HG03108 (cell line): ENCODE data around the gene ANKS3.

Source experiments
- ATAC-seq: cut with Tn5 transposase; IDR thresholded peaks from one replicate; pipeline ENCODE4 v1.9.1; 2021; ENCODE audit warnings: moderate library complexity; ENCODE audit not compliant: unreplicated experiment

ANKS3 gene

DNA sequence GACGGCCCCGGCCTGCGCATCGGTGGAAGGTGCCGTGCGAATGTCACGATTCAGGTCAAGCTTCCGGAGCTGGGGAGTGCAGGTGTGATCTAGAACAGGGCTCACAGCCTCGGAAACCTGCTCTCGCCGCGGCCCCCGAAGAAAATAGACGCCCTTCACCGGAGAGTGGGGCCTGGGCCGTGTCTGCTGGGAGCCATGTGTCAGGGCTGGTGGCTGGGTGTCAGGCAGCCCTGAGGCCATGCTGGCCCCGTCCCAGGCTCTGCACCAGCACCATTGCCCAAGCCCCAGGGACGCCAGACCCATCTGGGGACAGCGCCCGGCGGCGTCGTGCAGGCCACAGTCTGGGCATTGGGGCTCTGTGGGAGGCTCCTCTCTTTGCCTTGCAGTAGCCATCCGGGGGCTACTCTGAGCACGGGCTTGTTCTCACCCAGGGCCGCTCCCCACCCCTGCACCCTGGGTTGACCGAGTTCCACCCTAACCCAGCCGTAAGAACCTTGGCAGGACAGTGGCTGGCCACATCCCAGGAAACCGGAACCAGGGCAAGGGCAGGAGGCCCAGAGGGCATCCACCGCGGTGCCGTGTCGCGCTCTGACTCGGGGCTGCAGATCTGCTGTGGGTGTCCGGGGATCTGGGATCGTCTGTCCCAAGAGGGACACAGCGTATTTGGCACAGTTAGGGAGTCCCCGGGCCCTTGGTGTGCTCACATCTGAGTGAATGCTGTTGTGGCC, 46.0 kb downstream of the ANKS3 start:
- ATAC-seq: no peak

DNA sequence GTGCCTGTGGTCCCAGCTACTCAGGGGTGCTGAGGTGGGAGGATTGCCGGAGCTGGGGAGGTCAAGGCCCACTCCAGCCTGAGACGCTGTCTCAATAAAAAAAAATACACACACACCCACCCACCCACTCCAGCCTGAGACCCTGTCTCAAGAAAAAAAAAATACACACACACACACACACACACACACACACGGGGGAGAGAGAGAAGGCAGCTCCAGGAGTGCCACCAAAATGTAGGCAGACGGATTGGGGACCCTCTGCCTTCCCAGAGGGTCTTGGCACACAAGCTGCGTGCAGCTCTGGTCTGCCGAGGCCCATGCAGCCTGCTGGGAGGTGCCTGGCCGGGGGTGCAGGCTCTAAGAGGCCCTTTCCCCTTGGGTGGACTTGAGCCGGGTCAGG, 46.7 kb downstream of the ANKS3 start:
- ATAC-seq: no peak

DNA sequence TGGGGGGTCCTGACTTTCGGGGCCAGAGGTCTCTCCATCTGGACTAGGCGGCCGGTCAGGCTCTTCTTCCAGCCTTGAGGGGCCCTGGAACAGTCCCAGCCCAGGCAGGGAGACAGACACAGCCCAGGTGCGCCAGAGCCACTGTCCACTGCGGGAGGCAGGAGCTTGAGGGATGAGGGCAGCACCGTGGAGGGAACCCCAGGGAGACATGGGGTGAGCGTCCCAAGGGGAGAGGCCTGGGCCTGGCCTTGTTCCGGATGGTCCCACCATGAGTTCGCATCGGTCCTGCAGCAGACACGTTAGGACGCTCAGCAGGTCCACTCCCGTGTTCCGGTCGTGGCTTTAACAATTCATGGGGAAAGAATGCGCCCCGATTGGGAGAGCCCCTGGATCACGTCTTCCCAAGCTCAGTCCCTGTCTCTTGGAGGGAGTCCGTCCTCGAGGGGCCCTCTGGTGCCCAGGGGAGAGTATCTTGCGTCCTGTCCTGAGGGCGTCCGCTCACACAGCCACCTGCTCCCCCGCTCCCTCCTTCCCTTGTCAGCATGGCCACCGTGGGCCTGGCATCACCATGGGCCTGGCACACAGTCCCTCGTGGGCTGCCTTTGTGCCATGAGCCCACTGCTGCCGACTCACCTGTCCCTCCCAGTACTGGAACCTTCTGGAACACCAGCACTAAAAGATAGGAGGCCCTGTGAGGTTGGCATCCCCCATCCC, 47.4 kb downstream of the ANKS3 start:
- no peak for ATAC-seq

DNA sequence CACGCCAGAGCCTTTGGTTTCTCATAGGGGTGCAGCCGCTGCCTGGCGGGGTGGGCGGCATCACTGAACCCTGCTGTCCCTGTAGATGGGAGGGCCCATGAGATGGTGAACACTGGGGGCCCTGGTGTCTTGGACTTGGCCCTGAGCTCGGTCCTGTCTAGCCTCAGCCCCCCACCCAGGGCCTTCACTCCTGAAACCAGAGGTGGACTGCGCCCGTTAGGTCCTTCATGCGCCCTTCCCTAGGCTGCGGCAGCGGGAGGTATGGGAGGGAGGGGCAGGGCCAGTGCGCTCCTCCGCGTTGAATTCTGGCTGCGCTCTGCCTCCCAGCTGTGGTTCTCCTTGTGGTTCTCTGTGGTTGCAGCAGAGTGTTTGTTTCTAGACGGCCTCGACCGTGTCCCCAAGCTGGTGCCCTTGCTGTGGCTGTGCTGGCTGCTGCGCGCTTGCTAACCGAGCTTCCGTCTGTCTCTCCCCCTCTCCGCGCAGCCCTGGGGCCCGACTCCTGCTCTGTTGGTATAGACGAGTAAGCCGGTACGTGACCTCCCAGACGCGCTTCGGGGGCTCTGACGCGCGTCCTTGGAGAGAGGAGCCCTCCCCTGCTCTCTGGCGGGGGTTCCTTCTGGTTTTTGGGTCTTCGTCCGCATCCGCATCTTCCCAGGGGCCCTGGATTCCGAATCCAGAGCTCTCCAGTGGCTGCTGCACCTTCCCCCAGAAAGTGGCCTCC, 48.1 kb downstream of the ANKS3 start:
- no peak for ATAC-seq

DNA sequence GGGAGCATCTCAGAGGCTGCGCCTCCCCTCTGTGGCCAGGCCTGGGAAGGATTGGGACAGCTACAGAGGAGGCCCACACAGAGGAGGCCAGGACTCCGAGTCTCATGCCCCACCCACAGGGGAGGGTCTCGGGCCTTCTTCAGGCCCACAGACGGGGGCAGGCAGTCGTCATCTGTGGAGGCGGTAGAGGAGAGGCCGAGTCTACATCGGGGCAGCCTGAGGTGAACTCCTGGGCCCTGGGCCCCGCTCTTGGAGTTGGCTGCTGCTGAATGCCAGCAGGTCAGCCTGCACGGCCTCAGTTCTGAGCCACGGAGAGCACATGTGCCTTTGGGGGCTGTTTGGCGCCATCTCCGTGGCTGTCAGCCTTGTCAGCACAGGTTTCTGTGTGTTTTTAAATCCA, 48.8 kb downstream of the ANKS3 start:
- ATAC-seq: no peak

DNA sequence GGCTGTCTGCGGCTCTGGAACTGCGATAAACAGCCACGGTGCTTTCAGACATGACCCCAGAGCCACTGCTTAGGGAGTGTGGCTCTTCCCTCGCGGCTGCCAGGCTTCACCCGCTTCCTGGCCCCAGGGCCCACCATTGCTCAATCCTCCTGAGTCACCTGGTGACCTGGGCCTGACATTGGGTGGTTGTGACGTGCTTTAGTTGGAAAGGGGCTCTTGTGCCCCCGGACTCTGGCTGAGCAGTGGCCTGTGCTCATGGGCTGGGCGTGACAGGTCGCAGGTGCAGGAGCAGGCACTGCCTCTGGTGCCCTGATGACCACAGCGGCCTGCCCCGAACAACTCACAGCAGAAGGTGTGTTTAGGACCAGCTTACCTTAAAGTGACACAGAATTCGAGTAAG, 49.3 kb downstream of the ANKS3 start:
- no peak for ATAC-seq

DNA sequence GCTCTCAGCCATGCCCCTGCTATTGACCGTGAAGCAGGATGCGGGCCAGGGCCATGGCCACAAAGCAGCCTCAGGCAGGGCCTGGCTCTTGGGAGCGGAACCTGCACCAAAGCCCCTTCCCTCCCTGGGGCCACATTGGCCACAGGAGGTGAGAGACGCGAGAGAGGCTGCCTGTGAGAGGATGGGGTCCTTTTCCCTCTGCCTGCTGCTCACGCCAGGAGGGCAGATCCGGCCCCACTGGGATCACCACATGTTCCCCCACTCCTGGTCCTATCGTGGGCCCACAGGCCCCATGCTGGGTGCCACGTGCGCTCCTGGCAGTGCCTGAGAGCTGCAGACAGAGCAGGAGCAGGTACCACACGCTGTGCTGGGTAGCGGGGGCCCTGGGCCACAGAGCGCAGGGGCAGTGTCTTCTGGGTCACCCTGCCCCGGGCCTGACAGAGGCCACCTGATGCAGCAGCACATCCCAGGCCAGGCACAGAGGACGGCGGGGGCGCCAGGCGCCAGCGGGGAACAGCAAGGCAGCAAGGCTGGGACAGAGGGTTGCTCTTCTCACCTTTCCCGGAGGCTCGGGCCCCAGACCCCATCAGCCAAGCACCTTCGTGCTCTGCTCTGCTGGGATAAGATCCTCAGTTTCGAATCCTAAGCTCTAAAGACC, 49.9 kb downstream of the ANKS3 start:
- ATAC-seq: no peak

DNA sequence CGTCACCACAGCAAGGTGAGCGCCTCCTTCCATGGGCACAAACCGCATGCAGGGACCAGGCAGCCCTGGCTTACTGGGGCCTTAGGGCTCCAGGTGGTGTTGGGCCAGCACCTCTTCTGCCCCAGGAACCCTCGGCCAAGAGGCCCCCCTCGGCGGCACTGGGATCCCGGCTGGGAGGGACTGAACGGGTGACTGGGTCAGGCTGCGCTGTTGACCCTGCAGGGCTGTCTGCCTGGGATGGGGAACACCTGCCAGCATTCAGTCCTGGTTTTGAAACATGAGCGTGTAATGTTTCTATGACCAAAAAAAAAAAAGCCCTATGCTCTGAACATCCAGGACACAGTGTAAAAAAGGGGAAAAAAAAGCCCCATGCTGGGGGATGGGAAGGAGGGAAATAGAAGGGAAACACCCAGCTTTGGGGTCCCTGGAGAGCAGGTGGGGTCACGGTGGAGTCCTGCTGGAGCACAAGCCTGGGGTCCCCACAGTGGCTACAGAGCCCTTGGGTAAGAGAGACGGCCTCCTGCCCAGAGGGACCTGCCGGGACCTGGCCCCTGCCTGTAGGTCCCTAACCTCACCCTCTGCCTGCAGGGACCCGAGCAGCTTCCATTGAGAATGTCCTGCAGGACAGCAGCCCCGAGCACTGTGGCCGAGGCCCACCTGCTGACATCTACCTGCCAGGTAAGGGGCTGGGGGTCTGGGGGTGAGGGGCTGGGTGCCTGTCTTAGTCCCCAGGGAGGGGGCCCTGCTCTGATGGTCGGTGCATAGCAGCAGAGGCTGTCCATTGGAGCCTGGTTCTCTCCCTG, 50.6 kb downstream of the ANKS3 start:
- ATAC-seq: no peak

DNA sequence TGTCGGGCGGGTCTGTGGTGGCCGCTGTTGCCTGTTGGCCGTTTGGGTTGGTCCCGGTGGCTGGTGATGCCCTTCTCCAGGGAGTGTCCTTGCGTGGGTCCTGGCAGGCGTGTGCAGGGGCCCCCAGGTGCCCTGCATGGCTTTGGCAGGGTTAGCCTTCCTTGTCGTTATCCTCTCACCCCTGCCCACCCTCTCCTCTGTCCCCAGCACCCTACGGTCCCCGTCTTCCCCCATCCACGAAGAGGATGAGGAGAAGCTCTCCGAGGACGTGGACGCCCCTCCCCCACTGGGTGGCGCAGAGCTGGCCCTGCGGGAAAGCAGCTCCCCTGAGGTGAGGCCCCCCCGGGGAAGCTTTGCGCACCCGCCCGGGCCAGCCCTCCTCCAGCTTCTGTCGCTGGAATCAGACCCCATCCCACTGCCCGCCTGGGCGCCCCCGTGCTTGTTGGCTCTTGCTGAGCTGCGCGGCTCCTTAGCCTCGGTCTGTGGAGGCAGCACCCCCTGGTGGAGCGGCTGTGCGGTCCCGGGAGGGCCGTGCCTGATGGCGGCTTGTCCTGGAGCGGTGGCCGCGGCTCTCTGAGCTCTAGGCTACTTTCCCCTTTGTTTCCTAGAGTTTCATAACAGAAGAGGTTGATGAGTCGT, 51.3 kb downstream of the ANKS3 start:
- no peak for ATAC-seq

DNA sequence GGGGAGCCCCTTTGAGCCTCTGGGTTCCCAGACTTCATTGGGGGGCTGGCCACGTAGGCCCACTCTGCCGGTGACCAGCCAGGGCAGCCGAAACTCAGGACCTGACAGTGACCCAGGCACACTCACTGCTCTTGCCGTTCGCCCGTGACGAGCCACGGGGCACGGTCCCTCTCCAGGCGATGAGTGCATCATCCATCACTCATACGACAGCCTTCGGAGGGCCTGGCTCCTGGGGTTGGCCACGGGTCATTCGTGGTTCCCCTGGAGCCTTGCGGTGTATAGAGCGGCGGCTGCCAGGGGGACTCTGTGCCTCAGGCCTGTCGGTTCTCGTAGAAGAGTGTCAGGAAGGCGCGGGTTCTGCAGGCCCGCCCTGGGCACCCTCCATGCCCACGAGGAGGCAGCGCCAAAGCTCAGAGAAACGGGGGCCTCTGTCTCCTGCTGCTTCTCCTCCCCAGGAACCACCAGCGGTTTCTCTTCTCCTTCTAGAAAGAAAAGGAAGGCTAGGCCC, 51.9 kb downstream of the ANKS3 start:
- ATAC-seq: no peak

DNA sequence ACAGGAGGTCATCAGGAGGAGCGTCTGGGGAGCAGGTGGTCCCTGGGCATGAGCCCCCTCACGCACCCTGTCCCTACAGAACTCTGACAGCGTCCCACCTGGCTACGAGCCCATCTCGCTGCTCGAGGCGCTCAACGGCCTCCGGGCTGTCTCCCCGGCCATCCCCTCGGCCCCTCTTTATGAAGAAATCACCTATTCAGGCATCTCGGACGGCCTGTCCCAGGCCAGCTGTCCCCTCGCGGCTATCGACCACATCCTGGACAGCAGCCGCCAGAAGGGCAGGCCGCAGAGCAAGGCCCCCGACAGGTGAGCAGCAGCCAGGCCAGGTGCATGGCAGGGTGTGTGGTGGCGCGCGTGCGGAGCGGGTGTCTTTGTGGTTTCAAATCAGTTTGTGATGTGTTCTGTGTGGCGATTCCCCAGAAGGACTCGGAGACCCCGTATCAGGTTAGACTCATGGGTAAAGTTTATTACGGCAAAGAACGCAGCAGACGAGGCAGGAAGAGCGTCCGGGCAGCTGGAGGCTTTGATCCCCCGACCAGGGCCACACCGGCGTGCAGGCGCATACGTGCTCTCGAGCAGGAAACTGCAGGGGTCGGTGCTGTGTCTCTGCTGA, 52.5 kb downstream of the ANKS3 start:
- no peak for ATAC-seq

DNA sequence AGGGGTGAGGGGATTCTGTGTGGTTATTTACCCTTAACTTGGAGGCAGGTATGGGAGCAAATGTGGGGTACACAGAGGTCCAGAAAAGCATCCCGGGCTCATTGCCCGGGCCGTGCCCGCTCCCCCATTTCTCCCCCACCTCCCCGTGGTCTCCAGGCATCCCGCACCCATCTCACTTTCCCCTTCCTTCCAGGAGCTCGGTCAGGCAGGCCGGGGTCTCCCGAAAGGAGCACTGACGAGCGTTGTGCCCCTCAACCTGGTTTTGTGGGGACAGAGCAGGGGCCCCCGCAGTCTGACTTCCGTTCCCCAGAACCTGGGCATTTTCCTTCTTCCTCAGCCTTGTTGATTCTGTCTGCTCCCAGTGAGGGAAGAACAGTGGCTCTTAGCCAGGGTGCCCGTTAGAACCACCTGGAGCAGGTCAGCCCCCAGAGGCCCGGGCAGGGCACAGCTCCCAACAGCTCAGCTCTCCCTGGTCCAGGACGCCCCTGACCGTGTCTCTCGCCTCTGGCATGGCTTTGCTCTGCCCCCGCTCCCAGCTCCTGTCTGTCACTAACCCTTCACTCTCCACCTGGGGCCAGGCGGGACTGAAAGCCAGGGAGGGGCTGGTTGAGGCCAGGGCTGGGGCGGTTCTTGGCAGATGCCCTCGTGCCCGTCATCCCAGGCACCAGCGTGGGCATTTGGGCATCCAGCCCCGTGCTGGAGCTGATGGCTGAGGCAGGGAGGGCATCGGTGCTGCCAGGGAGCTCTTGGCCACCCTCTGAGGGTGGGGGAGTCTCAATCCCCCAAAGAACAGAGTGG, 53.2 kb downstream of the ANKS3 start:
- ATAC-seq: no peak

DNA sequence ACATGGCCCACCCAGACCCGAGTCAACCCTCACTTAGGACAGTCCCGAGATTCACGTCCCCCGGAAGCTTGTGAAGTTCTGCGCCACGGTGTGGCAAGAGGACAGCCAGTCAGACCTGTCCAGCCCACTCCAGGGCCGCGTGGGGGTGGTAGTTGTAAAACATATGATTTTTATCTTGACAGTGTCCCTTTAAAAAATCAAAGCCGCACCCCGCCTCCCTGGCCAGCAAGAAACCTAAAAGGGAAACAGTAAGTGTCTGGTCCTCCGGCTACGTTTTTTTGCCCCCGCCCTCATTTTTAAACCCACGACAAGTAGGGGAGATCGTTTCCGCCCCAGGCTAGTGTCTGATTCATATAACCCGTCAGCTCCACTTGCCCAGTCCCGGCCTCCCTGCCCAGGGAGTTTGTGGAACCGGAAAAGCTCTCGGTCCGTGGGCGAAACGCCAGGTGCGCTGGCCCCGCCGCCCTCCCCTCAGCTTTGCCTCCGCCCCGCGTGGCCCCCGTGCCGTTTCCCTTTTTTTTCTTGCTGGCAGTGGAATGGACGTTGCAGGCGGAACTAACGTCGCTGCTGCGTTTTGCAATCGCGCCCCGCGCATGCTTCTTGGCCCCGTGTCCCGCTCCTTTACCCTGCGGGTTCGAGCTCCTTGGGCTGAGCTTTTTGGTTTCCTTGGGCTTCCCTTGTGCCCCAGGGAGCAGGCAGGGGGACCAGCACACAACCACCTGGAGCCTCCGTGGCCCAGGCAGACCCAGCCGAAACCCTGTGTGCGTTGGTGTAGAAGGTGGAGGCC, 54.0 kb downstream of the ANKS3 start:
- ATAC-seq: no peak

DNA sequence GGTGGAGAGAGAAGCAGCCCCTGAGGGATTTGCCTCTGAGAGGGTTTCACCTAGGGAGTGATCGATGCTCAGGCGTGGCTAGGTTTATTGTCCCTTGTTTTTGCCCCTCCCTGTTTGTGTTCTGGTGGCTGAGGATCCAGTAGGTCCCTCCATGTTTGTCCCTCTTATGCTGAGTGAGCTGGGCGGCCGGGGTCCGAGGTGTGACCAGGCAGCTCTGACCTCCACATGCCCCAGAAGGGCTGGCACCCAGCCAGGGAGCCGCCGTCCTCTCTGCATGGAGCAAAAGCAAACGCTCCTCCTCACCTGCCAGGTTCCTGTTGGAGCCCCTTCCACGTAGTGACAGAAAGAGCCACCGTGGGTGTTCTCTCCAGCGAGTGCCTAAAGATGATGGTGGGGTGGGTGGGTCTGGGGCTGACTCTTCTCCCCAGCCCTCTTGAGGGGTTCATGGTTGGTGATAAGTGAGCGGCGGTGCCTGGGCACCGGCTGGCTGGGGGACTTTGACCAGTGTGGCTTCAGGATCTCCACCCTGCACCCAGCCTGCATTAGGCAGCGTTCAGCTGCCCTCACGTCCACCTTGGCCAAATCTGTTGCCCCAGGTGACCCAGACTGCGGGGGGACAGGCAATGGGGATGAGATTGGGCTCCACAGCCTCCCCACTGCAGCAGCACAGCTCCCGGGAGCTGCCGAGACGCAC, 54.8 kb downstream of the ANKS3 start:
- ATAC-seq: no peak

DNA sequence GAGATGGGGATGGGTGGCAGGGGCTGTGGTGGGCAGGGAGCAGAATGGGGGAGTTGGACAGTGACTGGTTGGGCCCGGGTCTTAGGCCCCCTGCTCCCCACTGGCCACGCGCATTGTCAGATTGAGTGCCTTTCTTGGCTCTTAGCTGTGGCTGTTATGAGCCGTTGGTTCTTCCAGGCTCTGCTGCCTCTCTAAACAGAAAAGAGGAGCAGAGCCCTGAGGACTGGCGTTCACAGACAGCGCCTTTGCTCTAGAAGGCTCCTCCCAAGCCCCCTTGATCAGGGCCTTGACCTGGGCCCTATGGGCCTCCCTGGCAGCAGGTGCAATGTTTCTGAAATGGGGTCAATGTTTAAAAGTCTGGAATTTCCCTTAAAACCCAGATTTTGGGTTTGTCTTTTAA, 55.5 kb downstream of the ANKS3 start:
- ATAC-seq: no peak

DNA sequence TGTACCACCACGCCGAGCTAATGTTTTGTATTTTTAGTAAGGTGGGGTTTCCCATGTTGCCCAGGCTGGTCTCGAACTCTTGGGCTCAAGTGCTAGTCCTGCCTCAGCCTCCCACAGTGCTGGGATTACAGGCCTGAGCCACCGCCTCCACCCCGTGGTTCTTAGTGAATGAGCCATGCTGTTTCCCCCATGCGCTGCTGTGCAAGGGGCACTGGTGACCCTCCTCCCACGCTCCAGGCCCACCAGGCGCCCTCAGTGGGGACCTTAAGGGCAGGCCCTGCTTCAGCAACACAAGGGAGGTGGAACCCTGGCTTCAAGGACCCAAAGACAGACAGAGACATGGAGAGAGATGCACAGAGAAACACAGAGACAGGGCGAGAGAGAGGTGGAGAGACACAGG, 56.1 kb downstream of the ANKS3 start:
- ATAC-seq: no peak

DNA sequence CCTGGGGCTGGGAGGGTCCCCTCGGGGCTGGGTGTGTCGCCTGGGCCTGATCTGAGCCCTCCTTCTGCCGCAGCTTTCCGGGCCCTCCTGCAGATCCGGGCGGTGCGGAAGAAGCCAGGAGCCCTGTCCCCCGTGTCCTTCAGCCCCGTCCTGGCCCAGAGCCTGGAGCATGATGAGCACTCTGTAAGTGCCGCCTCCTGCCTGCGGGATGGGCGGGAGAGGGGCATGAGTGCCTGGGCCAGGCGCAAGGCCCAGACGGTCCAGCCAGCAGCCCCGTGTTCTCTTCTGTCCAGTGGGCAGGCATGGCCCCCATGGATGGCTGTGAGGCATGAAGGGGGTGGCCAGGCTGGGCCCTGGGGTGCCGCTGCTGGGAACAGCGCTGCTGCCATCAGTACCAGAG, 56.7 kb downstream of the ANKS3 start:
- ATAC-seq: no peak
